ENCODE results near the gene FOXRED1. TPM values are rescaled to one million over a fixed set of nuclear protein-coding genes. Genes with fewer than 3 reads are reported as not detected.

The FOXRED1 gene
- total RNA-seq = 25.9 and 34.4 TPM in 2 replicates
- long read RNA-seq, transcript FOXRED1-201 (11 exons, 1,970 nt) = major isoform, 71 of 86 reads
- long read RNA-seq, partial matches to known transcripts = 3 of 86 reads
- long read RNA-seq, other reads (novel, unspliced or antisense) = 11 of 86 reads

DNA sequence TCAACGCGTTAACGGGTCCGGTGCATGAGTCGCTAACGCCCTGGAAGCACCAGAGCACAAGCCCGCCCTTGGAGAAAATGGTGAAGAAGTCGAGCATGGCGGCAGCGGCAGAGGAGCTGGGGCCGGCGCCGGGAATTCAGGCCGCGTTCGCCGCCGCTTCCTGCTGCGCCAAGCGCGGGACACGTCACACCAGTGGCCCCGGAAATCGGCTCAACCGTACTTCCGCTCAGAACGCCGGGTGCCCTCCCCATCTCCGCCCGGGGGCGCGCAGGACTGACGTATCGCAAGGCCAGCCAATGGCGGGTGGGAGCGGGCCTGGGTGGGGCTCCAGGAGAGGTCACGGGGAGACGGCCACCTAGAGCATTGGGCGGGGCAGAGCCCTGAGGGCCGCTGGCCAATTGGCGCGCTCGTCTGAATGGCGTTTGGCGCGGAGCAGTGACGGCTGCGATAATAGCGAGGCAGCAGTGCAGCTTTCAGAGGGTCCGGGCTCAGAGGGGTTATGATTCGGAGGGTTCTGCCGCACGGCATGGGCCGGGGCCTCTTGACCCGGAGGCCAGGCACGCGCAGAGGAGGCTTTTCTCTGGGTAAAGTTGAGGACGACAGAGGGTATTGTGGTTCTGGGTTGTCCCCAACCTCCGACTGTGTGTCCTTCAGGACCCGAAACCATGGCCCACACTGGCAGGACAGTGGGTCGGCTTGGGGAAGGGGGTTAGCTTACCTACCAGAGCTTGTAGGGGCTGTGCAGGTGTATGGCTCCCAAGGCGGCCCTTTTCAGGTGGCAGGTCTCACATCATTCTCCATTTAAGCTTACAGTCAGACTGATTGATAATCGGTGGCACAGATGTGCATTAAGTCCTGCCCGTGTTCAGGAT, at the start of gene FOXRED1, which contains the start of gene SRPRA:
TSS of gene FOXRED1 (plus strand) at position 447 of the 872 bp plus-strand sequence. CDS start at position 500, 53 bp downstream.
TSS of gene SRPRA (minus strand) at position 188 of the 872 bp plus-strand sequence. CDS start at position 97, 91 bp downstream.
- peak; percentile 100 for DNase-seq (ENCODE audit: extremely low spot score, unreplicated experiment)
- no peaks in the 10 kb centered on the region for H3K27me3 Mint-ChIP-seq (ENCODE audit: unreplicated experiment)
- peak within 1 kb of the TSS; percentile 96 for H3K4me3 Mint-ChIP-seq (ENCODE audit: unreplicated experiment)
- TF ChIP-seq, protein P1, sequence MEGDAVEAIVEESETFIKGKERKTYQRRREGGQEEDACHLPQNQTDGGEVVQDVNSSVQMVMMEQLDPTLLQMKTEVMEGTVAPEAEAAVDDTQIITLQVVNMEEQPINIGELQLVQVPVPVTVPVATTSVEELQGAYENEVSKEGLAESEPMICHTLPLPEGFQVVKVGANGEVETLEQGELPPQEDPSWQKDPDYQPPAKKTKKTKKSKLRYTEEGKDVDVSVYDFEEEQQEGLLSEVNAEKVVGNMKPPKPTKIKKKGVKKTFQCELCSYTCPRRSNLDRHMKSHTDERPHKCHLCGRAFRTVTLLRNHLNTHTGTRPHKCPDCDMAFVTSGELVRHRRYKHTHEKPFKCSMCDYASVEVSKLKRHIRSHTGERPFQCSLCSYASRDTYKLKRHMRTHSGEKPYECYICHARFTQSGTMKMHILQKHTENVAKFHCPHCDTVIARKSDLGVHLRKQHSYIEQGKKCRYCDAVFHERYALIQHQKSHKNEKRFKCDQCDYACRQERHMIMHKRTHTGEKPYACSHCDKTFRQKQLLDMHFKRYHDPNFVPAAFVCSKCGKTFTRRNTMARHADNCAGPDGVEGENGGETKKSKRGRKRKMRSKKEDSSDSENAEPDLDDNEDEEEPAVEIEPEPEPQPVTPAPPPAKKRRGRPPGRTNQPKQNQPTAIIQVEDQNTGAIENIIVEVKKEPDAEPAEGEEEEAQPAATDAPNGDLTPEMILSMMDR (IDR thresholded peaks at IDR 0.05) = no peak
- H3K4me1 Mint-ChIP-seq (ENCODE audit: unreplicated experiment) = peaks cover 22% of the 10 kb centered on the region
- no peaks in the 10 kb centered on the region for H3K9me3 Mint-ChIP-seq (ENCODE audit: unreplicated experiment)
- peaks cover 30% of the 10 kb centered on the region for H3K36me3 Mint-ChIP-seq (ENCODE audit: unreplicated experiment)
- H3K27ac Mint-ChIP-seq (ENCODE audit: unreplicated experiment) = peak within 1 kb of the TSS; percentile 97

DNA sequence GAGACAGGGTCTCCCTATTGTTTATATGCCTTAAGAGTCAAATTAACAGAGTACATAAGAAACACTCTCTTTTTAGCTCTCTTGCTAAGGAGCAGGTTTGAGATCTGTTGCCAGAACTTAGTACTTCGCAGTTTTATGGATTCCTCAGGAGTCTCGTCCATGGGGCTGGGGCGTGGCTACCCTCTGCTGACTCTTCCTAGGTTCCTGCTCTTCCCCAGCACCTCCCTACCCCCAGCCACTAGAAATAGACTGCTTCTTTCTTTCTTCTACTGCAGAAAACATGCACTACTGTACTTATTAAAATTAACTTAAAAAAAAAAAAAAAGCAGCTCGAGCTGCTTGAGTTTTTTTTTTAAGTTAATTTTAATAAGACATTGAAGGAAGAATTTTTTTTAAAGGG, 49.4 kb upstream of the FOXRED1 start:
- TF ChIP-seq, protein P1 (IDR thresholded peaks at IDR 0.05) = no peak
- no peaks in the 10 kb centered on the region for H3K27me3 Mint-ChIP-seq (ENCODE audit: unreplicated experiment)
- no peak overlapping the region for H3K4me3 Mint-ChIP-seq (ENCODE audit: unreplicated experiment)
- DNase-seq (ENCODE audit: extremely low spot score, unreplicated experiment) = no peak
- peaks cover 2% of the 10 kb centered on the region for H3K4me1 Mint-ChIP-seq (ENCODE audit: unreplicated experiment)
- H3K27ac Mint-ChIP-seq (ENCODE audit: unreplicated experiment) = no peak overlapping the region
- H3K9me3 Mint-ChIP-seq (ENCODE audit: unreplicated experiment) = no peaks in the 10 kb centered on the region
- no peaks in the 10 kb centered on the region for H3K36me3 Mint-ChIP-seq (ENCODE audit: unreplicated experiment)

DNA sequence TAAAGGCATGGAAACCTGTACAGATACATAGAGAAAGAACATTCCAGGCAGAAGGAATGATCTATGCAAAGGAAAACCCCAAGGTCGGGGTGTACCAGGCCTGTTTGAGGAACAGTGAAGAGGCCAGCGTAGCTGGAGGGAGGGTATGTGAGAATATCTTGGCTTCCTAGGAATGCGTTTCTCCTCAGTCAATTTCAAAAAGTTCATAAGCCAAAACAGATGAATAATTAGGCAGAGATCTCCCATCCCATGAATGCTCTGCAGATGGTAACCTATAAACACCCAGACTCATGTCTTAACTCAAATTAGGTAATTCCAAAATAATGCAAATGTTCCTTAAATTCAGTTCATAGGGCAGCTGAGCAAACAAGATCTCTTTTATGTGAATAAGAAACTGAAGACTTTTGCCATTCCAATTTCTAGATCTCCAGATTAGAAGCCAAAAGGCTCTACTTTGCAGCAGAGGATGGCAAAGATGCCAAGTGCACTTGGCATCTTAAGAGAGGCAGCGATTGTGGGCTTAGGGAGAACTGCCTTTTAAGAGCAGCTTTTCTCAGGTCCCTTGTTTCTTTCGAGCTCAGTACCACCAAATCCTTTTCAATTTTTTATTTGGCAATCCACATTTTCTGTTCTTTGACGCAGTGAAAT, 44.2 kb upstream of the FOXRED1 start:
- Mint-ChIP-seq H3K9me3 (ENCODE audit: unreplicated experiment) (no peaks in the 10 kb centered on the region), H3K36me3 (ENCODE audit: unreplicated experiment) (no peaks in the 10 kb centered on the region), H3K27me3 (ENCODE audit: unreplicated experiment) (no peaks in the 10 kb centered on the region), H3K4me3 (ENCODE audit: unreplicated experiment) (no peak overlapping the region), H3K4me1 (ENCODE audit: unreplicated experiment) (peaks cover 1% of the 10 kb centered on the region), H3K27ac (ENCODE audit: unreplicated experiment) (no peak overlapping the region)
- TF ChIP-seq, protein P1 (IDR thresholded peaks at IDR 0.05) = no peak
- no peak for DNase-seq (ENCODE audit: extremely low spot score, unreplicated experiment)

DNA sequence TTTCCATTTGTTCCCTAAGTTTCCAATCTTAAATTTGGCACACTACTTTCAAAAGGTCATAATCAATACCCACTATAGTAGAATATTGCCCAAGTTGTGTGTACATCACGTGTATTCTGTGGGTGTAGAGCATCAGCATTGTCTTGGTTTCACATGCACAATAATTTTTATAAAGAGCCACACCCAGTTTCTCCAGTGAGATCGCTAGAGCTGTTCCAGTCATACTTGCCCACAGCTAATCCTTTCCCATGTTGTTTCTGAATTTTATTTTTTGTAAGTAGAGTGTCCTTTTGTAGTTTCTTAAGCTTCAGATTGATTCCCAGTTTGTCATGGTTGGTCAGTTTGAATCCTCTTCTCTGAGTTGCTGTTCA, 43.7 kb upstream of the FOXRED1 start:
- Mint-ChIP-seq H3K4me3 (ENCODE audit: unreplicated experiment) (no peak overlapping the region), H3K36me3 (ENCODE audit: unreplicated experiment) (no peaks in the 10 kb centered on the region), H3K4me1 (ENCODE audit: unreplicated experiment) (peaks cover 6% of the 10 kb centered on the region), H3K27me3 (ENCODE audit: unreplicated experiment) (no peaks in the 10 kb centered on the region), H3K9me3 (ENCODE audit: unreplicated experiment) (no peaks in the 10 kb centered on the region), H3K27ac (ENCODE audit: unreplicated experiment) (no peak overlapping the region)
- TF ChIP-seq, protein P1 (IDR thresholded peaks at IDR 0.05) = no peak
- DNase-seq (ENCODE audit: extremely low spot score, unreplicated experiment) = no peak

Measured in osteocyte (in vitro differentiated cells).